ENCODE data around the gene NTRK3. TPM values are rescaled to one million over a fixed set of nuclear protein-coding genes. Genes with fewer than 3 reads are reported as not detected.

The NTRK3 gene
- total RNA-seq, 1 experiment from 2014 or later: not detected

GRCh38 chr15:87850916-87851315 is 405.6 kb downstream of the NTRK3 start:
- Mint-ChIP-seq H3K27me3 (ENCODE audit: unreplicated experiment) (no peaks in the 10 kb centered on the region), H3K4me1 (ENCODE audit: low read depth, unreplicated experiment) (no peaks in the 10 kb centered on the region), H3K36me3 (ENCODE audit: insufficient read depth, unreplicated experiment) (no peaks in the 10 kb centered on the region), H3K4me3 (ENCODE audit: low read depth, unreplicated experiment) (no peak overlapping the region), H3K9me3 (ENCODE audit: low read depth, unreplicated experiment) (peaks cover 7% of the 10 kb centered on the region), H3K27ac (ENCODE audit: unreplicated experiment) (no peak overlapping the region)
- CTCF ChIA-PET: no interaction called here
- intact Hi-C loops (cut with micrococcal nuclease; ENCODE audit: unreplicated experiment): no loop called here
- TF ChIP-seq CTCF (IDR thresholded peaks at IDR 0.05; ENCODE audit: unreplicated experiment): no peak
- BruUV-seq (replicated peaks): no TSS peak
- no peak for DNase-seq

- no peaks in the 10 kb centered on the region for H3K36me3 Mint-ChIP-seq (ENCODE audit: insufficient read depth, unreplicated experiment)
- H3K27ac Mint-ChIP-seq (ENCODE audit: unreplicated experiment): no peak overlapping the region
- BruUV-seq (replicated peaks): no TSS peak
- intact Hi-C loops (cut with micrococcal nuclease; ENCODE audit: unreplicated experiment): no loop called here
- DNase-seq: no peak
- H3K4me1 Mint-ChIP-seq (ENCODE audit: low read depth, unreplicated experiment): no peaks in the 10 kb centered on the region
- TF ChIP-seq CTCF (IDR thresholded peaks at IDR 0.05; ENCODE audit: unreplicated experiment): no peak
- H3K27me3 Mint-ChIP-seq (ENCODE audit: unreplicated experiment): no peaks in the 10 kb centered on the region
- CTCF ChIA-PET: no interaction called here
- peaks cover 10% of the 10 kb centered on the region for H3K9me3 Mint-ChIP-seq (ENCODE audit: low read depth, unreplicated experiment)
- H3K4me3 Mint-ChIP-seq (ENCODE audit: low read depth, unreplicated experiment): no peak overlapping the region
These were observed 407.4 kb downstream of the NTRK3 start for GRCh38 chr15:87849181-87849580.

GRCh38 chr15:87848012-87848411 is 408.5 kb downstream of the NTRK3 start:
- TF ChIP-seq CTCF (IDR thresholded peaks at IDR 0.05; ENCODE audit: unreplicated experiment): no peak
- H3K4me1 Mint-ChIP-seq (ENCODE audit: low read depth, unreplicated experiment): no peaks in the 10 kb centered on the region
- H3K9me3 Mint-ChIP-seq (ENCODE audit: low read depth, unreplicated experiment): peaks cover 10% of the 10 kb centered on the region
- CTCF ChIA-PET: no interaction called here
- intact Hi-C loops (cut with micrococcal nuclease; ENCODE audit: unreplicated experiment): no loop called here
- H3K27me3 Mint-ChIP-seq (ENCODE audit: unreplicated experiment): no peaks in the 10 kb centered on the region
- no TSS peak for BruUV-seq (replicated peaks)
- no peak overlapping the region for H3K4me3 Mint-ChIP-seq (ENCODE audit: low read depth, unreplicated experiment)
- H3K36me3 Mint-ChIP-seq (ENCODE audit: insufficient read depth, unreplicated experiment): no peaks in the 10 kb centered on the region
- H3K27ac Mint-ChIP-seq (ENCODE audit: unreplicated experiment): no peak overlapping the region
- no peak for DNase-seq

- intact Hi-C loops (cut with micrococcal nuclease; ENCODE audit: unreplicated experiment): no loop called here
These were observed 409.8 kb downstream of the NTRK3 start for GRCh38 chr15:87846746-87847145.

More at GRCh38 chr15:87846746-87847145, 409.8 kb downstream of the NTRK3 start:
- Mint-ChIP-seq H3K27ac (ENCODE audit: unreplicated experiment) (no peak overlapping the region), H3K27me3 (ENCODE audit: unreplicated experiment) (no peaks in the 10 kb centered on the region), H3K4me3 (ENCODE audit: low read depth, unreplicated experiment) (no peak overlapping the region), H3K4me1 (ENCODE audit: low read depth, unreplicated experiment) (no peaks in the 10 kb centered on the region), H3K36me3 (ENCODE audit: insufficient read depth, unreplicated experiment) (no peaks in the 10 kb centered on the region), H3K9me3 (ENCODE audit: low read depth, unreplicated experiment) (peaks cover 12% of the 10 kb centered on the region)
- no TSS peak for BruUV-seq (replicated peaks)
- no peak for DNase-seq
- no peak for TF ChIP-seq CTCF (IDR thresholded peaks at IDR 0.05; ENCODE audit: unreplicated experiment)
- CTCF ChIA-PET: no interaction called here
